ENCODE results near the gene MAMDC2. TPM values are rescaled to one million over a fixed set of nuclear protein-coding genes. Genes with fewer than 3 reads are reported as not detected.

MAMDC2 gene
- total RNA-seq, 1 experiment from 2014 or later: 1.2 TPM

DNA sequence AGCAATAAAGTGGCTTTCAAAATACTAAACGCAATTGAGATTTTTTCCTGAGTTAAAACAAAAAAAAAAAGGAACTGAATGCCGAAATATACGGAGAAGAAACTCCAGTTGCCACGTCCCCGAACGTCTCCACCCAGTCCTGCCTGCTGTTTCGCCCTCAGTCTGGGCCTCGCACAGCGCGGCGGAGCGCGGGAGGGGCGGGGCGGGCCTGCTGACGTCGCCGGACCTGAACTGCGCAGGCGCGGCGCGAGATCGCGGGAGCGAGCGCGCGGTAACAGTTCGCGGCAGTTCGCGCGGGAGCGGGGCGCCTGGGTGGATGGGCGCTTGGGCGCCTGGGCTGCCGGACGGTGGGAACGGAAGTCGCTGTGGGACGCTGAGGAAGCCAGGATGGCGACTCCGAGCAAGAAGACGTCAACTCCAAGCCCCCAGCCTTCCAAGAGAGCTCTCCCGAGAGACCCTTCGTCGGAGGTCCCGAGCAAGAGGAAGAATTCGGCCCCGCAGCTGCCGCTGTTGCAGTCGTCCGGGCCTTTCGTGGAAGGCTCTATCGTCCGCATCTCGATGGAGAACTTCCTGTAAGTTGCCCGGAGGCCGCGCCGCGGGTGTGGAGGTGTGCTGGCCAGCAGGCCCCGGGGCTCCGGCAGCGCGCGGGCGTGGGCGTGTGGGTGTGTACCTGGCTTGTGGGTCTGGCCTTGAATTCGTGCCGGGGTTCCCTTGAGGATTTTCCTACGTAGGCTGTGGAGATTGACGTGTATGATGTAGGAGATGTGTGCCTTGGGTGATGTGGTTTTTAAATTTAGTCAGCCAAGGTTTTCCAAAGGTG is 215.3 kb downstream of the MAMDC2 start, which contains the start of gene SMC5 (continued):
- TF ChIP-seq ZBTB33 (IDR thresholded peaks at IDR 0.05; ENCODE audit: extremely low read depth, insufficient replicate concordance, low read length): peak; percentile 92
- TF ChIP-seq POLR2AphosphoS5 (IDR thresholded peaks at IDR 0.05; ENCODE audit: low read depth, low read length): peak; percentile 95

- Histone ChIP-seq H3K9me3 (ENCODE audit: control insufficient read depth in 1 of 2, insufficient read depth in 1 of 2, low read depth in 1 of 2, low read length in 2 of 2) (no peaks in the 10 kb centered on the region), H3K9ac (ENCODE audit: low read length) (peak overlapping the region; percentile 96), H3K27ac (ENCODE audit: low read depth, low read length) (peak overlapping the region; percentile 93), H2AFZ (ENCODE audit: low read depth, low read length, poor library complexity, severe bottlenecking) (no peak overlapping the region), H3K79me2 (ENCODE audit: insufficient read depth, low read length) (peaks cover 57% of the 10 kb centered on the region), H3K9me2 (ENCODE audit: insufficient read depth) (no peaks in the 10 kb centered on the region), H3K4me1 (ENCODE audit: control insufficient read depth in 1 of 2, insufficient read depth in 2 of 2, low read length in 2 of 2) (peaks cover 8 to 28% of the 10 kb centered on the region in 2 experiments), H3K36me3 (ENCODE audit: control insufficient read depth in 1 of 2, insufficient read depth in 2 of 2, low read length in 2 of 2) (peaks cover 23 to 30% of the 10 kb centered on the region in 2 experiments), H4K20me1 (ENCODE audit: insufficient read depth) (peaks cover 16% of the 10 kb centered on the region; the same call in 1 of the 2 replicates), H3K4me2 (ENCODE audit: low read length) (peak overlapping the region; percentile 92), H3K27me3 (ENCODE audit: insufficient read depth, low read length) (no peaks in the 10 kb centered on the region), H3K4me3 (replicated peaks in 1 of 2; ENCODE audit: low read depth in 1 of 2, low read length in 2 of 2) (peak overlapping the region; percentile 57 to 80)
- intact Hi-C loops (cut with micrococcal nuclease): no loop called here
- TSS peak; percentile 58 for BruUV-seq (replicated peaks)
- ChIA-PET RAD21 (ENCODE audit: low non-redundant PET in 1 of 2, low total read pairs in 2 of 2, uncharacterized antibody in 2 of 2, unreplicated experiment in 2 of 2) (no interaction called here), CTCF (no interaction called here), POLR2A (no interaction called here)
- no peak; the same call in 1 of the 2 replicates for ATAC-seq
- DNase-seq (ENCODE audit: low read depth, low spot score): no peak
- TF ChIP-seq TCF7L2 (IDR thresholded peaks at IDR 0.05; ENCODE audit: borderline replicate concordance, extremely low read depth, insufficient read depth, insufficient read length): no peak
- TF ChIP-seq, protein P1, sequence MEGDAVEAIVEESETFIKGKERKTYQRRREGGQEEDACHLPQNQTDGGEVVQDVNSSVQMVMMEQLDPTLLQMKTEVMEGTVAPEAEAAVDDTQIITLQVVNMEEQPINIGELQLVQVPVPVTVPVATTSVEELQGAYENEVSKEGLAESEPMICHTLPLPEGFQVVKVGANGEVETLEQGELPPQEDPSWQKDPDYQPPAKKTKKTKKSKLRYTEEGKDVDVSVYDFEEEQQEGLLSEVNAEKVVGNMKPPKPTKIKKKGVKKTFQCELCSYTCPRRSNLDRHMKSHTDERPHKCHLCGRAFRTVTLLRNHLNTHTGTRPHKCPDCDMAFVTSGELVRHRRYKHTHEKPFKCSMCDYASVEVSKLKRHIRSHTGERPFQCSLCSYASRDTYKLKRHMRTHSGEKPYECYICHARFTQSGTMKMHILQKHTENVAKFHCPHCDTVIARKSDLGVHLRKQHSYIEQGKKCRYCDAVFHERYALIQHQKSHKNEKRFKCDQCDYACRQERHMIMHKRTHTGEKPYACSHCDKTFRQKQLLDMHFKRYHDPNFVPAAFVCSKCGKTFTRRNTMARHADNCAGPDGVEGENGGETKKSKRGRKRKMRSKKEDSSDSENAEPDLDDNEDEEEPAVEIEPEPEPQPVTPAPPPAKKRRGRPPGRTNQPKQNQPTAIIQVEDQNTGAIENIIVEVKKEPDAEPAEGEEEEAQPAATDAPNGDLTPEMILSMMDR (IDR thresholded peaks at IDR 0.05 in 2 of 3, conservative IDR thresholded peaks at IDR 0.05 in 1 of 3; ENCODE audit: borderline replicate concordance in 1 of 3, insufficient read depth in 1 of 3, low read depth in 2 of 3, low read length in 2 of 3): no peak
- no peak for TF ChIP-seq POLR2A (IDR thresholded peaks at IDR 0.05; ENCODE audit: borderline replicate concordance, extremely low read depth, insufficient read depth, insufficient read length)
- no peak for TF ChIP-seq MAX (IDR thresholded peaks at IDR 0.05)
- no peak for TF ChIP-seq YY1 (IDR thresholded peaks at IDR 0.05; ENCODE audit: extremely low read depth, insufficient replicate concordance, low read depth, low read length)
Observed at GRCh38 chr9:70259512-70259802, 215.8 kb downstream of the MAMDC2 start.

Data from HCT116 (cell line).